Measurements from ENCODE around the gene ALKBH3.

The ALKBH3 gene

DNA sequence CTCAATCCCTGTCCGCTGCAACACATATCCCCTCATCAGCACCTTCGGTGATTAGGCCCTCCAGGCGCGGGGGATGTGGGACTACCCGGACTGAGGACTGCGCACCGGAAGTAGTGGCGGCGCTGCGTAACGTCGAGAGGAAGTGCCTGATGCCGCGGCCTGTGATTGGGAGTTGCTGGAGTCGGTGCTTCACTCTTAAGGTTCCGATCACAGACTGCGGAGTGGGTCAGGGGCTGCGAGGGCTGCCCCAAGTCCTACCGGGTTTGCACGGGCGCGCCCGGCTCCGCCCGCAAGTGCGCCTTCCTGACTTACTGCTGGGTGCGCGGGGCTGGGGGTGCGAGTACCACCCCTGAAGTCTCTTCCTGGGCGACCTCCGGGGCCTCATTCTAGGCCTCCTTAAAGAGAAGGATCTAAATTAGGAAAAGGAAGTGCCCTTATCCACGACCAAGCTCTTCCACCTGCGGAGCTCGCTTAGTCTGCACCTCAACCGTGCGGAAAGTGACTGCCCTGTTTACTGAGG lies at the start of gene ALKBH3:
Gene ALKBH3 (plus strand): TSS at position 192 of the 520 bp plus-strand sequence. CDS start 1,822 bp downstream, outside the sequence.
- peak; percentile 70 to 79 (median 78) for DNase-seq

DNA sequence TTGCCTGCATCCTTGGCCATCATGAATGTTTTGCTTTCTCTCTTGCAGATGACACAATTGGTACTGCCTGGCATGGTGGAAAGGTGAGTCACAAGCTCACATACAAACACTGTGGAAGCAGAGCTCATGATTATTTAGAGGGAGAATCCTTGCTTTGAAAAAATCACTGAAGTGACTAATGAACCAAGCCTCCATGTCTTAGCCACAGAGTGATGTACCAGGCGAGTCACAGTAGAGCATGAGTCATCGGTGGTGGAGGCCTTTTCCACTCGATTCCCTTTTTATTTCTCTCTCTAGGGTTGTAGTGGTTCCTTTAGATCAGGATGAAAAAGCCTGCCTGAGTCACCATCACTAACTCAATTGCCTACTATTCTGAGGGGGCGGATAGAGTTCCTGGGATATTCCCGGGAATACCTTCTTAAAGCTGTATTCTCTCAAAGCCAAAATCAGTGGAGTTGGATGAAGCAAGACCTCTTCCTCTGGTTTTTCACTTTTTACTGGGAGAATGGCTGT lies 49.6 kb upstream of the ALKBH3 start:
- DNase-seq: no peak

DNA sequence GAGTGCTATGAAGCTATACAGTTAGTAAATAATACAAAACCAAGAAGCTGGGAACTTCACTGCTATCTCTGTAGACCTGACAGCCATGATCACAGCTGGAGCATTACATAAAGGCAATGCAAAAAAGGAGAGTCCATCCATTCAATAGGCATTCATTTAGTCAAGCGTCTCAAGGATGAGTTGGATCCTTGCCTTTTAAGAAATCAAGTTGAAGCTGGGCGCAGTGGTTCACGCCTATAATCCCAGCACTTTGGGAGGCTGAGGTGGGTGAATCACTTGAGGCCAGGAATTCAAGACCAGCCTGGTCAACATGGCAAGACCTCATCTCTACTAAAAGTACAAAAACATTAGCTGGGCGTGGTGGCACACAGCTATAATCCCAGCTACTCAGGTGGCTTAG lies 48.1 kb upstream of the ALKBH3 start:
- DNase-seq: no peak

DNA sequence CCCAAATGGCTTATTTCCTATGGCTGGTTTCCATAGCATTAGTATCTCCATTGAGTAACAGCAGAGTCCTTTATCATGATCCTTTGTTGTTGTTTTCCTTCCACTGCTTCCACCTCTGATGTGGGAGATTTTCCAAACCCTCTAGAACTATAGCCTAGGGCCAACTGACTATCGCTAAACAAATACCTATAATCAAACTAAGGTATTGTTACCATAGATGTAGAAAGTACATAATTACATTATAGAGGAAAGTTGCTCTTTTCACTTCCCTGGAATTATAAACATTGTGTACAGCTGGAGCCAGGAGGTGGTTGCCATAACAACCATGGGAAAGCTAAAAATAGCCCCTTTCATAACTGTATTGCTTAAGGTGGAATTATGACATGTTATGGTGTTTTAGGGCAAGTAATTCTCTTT lies 47.0 kb upstream of the ALKBH3 start:
- DNase-seq: no peak

DNA sequence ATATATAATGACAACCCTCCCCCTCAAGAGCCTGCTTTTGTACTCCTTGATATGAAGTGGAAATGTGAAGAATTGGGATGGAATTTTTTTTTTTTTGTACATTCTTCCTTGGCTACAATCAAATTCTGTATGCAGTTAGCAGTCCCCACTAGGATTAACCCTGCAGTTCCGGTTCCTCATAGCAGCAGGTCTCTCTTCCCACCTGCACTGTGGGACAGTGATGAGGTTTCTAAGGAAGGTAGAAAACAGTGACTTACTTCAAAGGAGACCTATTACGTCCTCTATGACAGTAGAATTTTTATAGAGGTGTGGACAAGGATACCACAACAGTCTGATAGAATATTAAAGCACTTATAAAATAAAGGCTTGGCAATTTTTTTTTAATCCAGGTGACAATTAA lies 46.3 kb upstream of the ALKBH3 start:
- no peak for DNase-seq

DNA sequence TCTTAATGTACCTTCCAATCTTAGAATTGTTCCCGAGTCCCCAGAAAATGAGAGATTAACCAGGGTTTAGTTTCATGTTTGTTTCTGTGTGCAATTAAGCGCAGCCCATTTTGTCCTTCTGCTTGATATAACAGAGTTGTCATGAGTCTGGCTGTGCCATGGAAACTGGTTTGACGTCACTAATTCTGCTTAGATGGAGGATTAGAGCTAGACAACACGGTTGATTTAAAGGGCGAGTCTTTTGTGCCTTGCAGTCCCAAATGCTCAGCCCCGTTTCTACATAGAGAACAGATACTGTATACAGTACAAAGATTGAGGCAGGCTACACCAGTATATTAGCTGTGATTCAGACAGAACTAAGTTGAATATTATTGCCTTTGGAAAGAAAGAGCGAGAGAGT lies 45.5 kb upstream of the ALKBH3 start:
- no peak for DNase-seq

DNA sequence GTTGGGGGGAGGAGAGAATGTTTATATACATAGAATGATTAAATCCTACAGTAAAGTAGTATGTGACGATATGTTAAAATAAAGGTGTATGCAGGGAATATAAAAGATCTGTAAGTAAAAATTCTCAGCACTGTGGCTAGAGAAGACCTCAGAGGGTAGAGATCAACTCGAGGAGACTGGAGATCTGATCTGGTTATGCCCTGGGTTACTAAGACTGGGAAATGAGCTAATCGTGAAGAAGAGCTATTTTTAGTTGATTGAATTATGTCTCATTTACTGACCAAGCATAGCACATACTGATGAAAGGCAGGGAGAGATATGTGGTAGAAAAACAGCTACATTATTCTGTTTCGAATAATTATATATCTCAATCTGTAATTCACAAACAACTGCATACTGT lies 42.8 kb upstream of the ALKBH3 start:
- DNase-seq: no peak

DNA sequence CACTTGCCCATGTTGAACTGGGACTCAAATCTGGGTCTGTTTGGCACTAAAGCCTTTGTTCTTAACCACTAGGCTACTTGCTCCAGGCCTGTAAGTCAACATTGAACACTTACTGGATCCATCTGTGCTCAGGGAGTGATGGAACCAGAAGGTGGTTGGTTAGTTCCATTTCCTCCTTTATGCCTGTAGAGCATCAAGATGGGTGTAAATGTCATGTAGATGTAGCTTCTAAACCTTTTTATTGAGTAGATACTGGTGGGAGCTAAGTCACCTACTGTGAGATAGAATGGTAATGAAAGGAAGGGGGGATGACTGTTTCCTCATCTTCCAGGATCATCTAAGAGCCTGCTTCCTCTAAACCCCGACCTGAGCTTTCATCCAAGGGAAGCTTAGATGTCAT lies 38.6 kb upstream of the ALKBH3 start:
- DNase-seq: no peak

DNA sequence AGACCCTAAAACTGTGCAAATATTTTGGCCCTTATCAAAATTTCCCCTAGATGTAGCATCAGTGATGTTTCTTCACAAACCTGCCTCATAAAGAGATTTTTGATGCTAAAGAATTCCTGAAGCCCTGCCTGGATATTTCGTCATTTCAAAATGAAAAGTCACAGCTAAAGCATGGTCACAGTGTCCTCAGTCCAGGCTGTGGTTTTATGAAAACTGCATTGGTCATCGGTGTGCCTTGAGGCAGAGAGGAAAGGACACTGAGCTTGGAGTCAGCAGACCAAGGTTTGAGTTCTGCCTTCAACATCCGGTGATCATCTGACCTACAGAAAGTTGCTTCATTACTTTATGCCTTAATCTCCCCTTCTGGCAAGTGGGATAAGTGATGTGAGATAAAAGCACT lies 34.8 kb upstream of the ALKBH3 start:
- DNase-seq: no peak

DNA sequence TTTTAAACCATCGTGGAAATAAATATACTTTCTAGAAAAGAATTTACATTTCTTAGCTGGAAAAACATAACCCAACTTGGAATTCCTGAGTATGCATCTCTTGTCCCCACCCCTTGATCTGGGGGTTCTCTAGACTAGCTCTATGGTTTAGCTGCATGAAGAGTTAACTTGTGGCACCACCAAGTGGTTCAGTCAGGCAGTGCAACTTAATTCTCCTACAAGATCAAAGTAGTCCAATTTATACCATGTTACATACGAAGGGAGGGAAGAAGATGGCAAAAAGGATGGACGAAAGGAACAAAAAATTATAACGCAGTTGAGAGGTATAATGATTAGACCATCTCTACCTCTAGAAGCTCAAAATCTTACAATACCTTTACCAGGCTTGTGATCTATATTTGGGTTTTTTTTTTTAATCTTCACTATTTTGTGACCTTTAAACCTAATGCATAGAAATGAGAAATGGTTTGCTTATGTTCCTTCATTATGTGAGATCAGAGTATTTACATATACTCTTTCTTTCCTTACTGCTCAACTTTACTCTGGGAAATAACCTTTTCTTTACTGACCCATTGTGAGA lies 28.5 kb upstream of the ALKBH3 start:
- peak in 3 of 4 experiments; percentile 5 to 31 (median 15) for DNase-seq

DNA sequence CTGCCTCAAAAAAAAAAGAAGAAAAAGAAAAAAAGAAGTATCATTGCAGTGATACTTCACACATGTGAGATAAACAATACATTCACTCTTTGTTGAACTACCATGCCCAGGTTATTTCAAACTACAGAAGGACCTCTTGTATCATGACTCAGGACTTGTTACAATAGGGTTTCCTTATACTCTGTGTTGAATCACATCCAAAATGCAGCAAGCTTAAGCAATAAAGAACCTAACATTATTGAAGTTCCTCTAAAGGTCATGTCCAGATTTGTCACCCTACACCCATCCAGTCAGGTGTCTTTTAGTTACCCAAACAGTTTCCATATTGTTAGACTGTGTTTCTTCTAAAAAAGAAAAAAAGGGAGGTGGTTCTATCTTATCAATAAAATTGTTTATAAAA lies 26.9 kb upstream of the ALKBH3 start:
- no peak for DNase-seq

DNA sequence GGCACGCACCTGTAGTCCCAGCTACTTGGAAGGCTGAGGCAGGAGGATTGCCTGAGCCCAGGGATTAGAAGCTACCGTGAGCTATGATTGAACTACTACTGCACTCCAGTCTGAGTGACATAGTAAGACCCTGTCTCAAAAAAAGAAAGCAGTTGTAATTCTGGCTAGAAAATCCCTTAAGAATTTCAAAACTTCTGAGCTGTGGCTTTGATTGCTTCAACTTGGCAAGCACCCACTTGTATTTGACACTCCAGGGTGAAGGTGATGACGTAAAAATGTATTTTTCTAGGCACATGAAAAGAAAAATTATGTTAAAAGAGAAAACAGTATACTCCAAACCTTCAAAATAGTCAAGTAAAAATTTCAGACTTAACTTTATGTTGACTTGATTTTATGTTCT lies 23.6 kb upstream of the ALKBH3 start:
- DNase-seq: no peak

DNA sequence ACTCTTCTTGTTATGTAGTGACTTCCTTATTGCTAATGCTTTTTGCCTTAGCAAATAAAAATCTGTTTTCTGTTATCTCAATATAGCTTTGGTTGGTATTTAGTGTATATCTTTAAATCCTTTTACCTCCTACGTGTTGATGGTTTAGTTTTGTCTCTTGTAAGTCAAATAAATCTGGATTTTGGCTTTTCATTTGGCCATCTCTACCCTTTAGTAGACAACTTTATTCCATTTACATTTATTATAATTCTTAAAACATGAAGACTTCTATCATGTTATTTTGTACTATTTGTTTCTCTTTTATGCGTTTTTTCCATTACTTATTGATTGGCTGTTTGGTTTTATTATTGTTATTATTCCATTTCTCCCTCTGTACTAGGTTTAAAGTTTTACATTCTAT lies 19.5 kb upstream of the ALKBH3 start:
- no peak for DNase-seq

DNA sequence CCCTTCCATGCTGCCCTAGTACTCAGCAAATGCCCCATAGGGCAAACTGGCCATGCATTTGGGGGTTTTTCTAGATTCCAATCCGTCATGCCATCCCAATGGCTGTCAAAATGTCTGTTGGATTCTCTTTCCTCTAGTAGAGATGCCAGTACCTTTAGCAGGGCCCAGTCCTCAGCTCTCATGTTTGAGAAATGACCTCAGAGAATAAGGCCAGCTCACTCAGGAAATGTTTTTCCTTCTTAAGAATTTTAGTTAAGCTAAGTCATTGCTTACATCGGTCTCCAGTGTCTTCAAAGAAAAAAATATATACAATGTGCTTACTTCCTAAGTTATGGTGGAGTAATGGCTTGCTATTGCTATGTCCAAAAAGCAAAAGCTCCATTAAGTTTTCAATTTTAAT lies 14.1 kb upstream of the ALKBH3 start:
- DNase-seq: no peak

DNA sequence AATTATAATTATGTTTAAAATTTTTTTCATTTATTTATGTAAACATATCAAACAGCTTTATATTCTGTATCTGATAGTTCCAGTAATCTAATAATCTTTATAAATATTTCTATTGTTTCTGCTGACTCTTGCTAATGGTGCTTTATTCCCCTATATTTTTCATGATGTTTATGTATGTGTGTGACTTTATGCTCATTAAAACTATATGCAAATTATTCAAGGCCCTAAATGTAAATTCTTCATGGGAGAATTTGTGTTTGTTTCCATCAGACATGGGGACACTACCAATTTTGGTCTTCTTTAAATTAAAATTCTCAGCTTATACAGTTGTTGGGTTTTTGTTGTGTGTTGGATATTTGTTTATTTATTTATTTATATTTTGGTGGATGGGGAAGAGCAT lies 13.7 kb upstream of the ALKBH3 start:
- DNase-seq: no peak

DNA sequence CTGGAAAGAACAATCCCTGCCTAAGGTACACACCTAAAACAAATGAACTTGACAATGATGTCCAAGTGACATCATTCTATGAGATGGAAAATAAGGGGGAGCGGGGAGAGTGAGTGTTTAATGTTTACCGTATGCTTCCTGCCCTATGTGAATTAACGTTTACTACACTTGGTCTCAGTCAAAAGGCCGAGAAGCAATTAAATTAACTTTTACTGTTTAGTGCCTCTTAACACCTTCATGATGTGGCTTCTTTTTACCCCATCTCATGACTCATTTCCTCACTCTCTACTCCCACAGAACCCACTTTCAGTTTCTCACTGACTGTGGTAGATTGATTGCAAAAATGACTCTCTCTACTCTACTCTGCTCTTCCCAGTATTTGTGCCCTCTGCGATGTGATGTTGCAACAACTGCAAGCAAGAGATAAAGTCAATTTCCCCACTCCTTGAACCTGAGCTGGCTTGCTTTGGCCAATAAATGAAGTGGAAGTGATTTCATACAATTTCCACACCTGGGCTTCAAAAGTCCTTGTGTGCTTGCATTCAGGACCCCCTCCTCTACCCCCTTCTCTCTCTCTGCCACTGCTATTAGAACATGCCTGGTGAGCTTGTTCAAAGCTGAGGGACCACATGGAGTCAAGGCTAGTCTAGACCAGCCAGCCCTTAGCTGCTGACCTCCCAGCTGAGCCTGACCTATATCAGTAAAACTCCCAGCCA lies 11.6 kb upstream of the ALKBH3 start:
- DNase-seq: no peak

DNA sequence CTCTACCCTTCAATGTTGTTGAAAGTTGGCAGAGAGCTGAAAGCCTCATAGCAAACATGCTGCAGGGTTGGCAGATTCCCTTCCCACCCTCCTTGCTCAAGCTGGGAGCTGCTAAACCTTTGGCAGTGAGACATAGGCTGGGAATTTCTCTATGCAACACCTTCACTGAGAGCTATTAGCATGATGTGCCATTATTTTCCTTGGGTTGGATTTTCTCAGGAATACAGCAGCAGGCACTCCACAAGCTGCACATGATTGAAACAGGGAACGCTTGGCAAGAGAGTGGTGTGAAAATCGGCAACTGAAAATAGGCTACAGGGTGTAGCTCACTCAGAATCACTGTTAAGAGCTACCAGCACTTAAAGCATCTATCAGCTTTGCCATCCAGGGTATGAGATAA lies 9.6 kb upstream of the ALKBH3 start:
- no peak for DNase-seq

DNA sequence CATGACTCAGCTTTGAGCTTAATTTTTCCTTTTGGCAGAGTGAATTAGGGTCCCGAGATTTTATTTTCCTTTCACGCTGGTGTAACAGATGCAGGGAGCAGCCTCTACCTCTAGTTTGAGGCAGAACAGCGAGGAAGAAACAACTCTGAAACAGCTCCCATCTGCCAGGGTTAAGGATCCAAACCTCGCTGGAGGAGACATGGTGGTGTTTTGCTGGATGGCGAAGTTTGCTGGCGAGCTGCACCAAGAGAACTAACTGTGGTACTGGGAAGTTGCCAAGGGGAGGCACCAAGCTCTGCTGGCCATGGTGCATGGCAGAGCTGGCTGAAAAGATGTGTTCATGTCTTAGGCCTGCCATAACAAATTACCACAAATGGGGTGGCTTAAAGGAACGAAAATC lies 7.6 kb upstream of the ALKBH3 start:
- no peak for DNase-seq

DNA sequence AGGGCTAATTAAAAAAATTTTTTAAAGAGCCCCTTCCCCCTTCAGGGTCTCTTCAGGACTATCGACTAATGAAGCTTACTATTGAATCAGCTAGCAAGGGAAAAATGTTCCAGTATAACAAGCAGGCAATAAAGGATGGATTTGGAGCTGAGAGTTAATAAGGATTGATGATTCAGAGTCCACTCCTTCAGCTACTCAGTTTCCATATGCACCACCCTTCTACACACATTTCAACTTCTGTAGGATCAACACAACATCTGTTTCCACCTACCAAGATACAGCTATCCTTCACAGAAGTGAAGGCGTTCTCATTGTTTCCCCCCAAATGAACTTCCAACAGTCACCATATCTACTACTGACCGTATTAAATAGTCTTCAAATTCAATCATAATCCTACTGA lies 6.6 kb upstream of the ALKBH3 start:
- no peak for DNase-seq

DNA sequence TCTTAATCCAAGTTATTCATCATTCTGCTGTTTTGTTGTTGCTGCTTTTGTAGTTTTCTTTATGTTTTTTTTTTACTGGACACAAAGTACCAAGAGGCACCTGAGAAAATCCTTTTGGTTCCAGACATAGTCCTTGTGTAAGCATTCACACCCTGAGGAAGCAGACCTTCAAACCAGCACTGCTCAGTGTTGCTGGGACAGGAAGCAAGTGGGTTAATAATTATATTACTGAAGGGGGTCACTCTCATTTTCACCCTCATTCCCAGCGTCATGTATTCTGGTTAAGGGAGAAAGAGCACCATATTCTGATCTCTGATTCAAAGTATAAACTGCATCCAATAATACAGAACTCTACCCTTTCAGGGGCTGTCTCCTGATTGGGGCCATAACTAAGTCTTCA lies 5.9 kb upstream of the ALKBH3 start:
- no peak for DNase-seq

DNA sequence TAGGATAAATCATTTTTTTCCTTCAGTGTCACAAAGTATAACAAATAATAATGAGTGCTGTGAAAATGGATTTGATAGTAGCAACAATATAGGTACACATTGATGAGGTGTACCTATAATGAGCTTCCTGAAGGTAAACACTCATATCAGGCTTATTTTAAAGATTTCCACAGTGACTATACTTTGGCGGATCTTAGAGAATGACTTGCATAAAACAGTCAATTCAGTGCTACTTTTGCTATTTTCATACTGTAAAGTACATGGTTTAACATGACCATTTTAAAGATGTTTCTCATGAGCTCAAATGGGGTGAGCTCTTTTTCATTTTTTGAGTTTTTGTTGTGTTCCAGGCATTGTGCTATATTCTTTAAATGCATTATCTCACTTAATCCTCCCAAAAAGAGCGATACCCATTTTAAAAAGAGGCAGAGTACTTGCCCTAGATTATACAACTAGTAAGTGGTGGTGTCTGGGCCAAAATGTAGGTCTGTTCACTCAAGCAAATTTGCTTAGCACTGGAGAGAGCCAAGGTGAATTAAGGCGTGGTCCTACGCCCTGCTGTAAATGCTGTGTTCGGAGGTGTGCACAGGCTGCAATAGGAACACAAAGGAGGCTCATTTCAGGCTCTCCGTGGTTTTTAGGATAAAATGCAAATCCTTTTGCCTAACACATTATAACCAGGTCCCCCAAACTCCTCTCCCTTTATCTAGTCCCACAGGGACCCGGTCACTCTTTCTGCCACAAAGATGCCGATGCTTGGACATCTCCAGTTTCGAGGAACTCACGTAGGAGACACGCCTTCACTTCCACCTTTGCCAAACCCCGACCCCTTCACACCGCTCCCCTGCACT lies 617 bp upstream of the ALKBH3 start:
- DNase-seq: no peak

DNA sequence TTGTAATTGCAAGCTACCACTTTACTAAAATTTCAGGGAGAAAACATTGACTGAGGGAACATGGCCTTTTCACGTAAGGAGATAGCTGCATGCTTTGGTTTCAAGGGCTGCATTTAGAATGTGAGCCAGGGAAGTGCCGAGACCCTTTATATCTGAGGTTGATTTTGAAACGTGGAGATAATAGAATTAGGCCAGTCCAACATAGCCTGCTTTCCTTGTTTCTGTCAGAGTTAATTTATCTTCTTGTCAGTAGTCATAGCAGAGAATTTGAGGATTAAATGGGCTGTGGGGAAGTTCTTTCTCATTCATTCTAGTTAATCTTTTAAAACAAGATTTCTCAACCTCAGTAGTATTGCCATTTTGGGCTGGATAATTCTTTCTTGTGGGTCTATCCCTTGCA lies 12.2 kb downstream of the ALKBH3 start:
- no peak for DNase-seq

DNA sequence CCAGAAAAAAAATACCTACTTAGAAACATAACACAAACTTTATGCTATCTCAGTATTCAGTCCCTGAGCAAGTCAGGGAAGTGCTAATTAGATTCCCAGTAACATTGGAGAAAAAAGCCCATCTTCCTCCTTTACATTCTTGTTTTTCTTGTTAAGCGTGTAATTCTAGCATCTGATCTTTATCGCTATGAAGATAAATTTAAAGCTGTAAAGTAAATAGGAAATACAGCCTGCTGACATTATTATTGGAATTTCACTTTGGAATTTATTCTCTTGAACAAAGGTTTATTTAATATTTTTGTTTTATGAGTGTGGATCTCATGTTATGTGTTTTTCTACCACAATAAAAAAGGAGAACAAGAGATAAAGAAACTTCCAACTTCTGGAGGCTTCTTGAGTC lies 13.9 kb downstream of the ALKBH3 start:
- DNase-seq: no peak

DNA sequence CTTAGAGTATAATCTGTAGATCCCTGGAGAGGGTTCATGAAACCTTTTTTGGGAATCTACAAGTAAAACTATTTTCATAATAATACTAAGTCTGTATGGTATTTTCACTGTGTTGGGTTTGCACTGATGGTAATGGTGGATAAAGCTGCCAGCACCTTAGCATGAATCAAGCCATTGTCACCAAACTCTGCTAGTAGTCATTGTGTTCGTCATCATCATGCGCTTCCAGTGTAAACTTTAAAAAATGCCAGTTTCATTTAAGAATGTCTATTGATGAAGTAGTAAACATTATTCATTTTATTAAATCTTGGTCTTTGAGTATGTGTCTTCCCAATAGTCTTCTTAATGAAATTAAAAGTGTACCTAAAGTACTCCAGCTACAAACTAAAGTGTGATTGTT lies 15.0 kb downstream of the ALKBH3 start:
- DNase-seq: no peak

Measured in activated CD4-positive, CD25-positive, alpha-beta regulatory T cell (primary cell).